ENCODE data around the gene UVSSA.

UVSSA gene

GRCh38 chr4:1377606-1378261 lies 30.7 kb downstream of the UVSSA start:
- no peak for TF ChIP-seq CTCF (IDR thresholded peaks at IDR 0.05; ENCODE audit: low read depth, low read length, missing control alignments)
- no peak overlapping the region for H3K4me3 ChIP-seq (ENCODE audit: low read depth, low read length)
- no peak for DNase-seq (ENCODE audit: low read depth)

DNA sequence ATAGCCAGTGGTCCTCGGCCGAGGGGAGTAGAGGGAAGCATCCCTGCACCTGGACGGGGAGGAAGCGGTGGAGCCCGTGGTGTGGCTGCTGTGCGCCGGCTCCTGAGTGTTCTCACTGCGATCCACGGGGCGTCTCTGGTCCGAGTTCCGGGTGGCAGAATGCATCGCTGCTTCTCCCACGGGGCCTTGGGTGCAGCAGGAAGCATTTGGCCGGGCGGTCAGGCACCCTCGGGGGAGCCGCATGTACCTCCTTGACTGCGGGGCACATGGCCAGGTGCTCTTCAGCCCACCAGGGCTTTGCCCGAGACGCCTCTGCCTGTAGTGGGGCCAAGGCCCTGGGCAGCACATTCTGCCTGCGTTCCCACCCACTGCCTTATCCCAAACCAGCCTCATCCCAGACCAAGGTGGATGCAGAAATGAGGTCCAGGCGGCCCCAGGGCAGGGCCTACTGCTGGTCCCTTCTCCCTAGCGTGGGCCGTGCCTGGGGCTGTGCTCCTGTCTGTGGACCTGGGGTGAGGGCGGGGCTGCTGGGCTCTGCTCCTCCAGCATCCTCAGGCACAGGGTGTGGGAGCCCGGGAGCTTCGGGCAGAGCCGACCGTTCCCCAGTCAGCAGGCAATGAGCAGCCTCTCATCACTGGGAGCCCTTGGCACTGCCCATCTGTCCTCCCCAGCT lies 31.7 kb downstream of the UVSSA start:
- TF ChIP-seq CTCF (IDR thresholded peaks at IDR 0.05; ENCODE audit: low read depth, low read length, missing control alignments), result no peak
- H3K4me3 ChIP-seq (ENCODE audit: low read depth, low read length), result no peak overlapping the region
- DNase-seq (ENCODE audit: low read depth), result no peak

DNA sequence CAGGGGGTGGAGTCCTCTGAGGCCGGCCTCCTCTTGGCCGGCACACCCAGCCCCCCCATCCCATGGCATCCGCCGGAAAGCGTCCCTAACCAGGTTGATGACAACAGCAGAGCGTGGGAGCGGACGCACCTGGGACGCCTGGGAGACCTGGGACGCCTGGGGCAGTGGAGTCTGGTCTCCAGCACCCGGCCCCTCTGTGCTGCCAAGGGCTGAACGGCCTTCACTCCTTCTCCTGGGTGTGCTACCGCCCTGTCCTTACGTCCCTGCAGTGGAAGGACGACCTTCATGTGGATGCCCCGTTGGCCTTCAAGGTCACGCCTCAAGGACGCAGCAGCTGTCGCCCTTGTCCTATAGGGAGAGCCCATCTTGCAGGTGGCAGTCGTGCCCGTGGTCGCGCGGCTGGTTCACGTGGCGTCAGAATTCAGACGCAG lies 32.4 kb downstream of the UVSSA start:
- no peak for DNase-seq (ENCODE audit: low read depth)
- TF ChIP-seq CTCF (IDR thresholded peaks at IDR 0.05; ENCODE audit: low read depth, low read length, missing control alignments), result no peak
- H3K4me3 ChIP-seq (ENCODE audit: low read depth, low read length), result no peak overlapping the region

GRCh38 chr4:1379801-1380331 lies 32.9 kb downstream of the UVSSA start:
- TF ChIP-seq CTCF (IDR thresholded peaks at IDR 0.05; ENCODE audit: low read depth, low read length, missing control alignments), result no peak
- no peak for DNase-seq (ENCODE audit: low read depth)
- H3K4me3 ChIP-seq (ENCODE audit: low read depth, low read length), result no peak overlapping the region

DNA sequence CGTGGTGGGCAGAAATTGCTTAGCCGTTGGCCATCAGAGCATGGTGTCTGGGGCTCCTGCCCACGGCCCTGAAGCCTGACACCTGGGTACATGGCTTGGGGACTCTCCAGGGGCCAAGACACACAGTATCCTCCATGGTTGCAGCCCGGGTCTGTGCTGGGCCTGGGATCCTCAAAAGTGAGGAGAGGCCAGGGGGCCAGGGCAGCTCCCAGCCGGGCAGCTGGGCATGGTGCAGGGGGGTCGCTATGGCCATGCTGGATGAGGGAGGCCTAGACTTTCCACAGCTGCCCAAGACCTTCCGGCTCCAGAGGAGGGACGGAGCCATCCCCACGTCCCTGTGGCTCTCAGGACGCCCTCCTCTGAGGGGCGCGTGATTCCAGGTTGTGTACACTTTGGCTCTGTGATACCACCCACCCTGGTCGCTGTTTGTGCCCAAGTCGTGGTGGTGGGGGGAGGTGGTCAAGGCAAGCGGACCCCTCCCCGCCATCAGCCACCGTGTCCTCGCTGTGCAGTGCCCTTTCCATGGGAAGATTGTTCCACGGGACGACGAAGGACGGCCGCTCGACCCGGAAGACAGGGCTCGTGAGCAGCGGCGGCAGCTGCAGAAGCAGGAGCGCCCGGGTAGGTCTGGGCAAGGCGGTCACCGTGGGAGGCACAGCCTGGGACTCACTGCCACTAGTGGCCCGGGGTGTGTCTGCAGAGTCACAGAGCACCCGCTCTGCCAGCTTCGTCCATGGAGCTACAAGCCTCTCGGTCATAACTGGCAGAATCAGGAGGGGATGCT lies 33.6 kb downstream of the UVSSA start:
- DNase-seq (ENCODE audit: low read depth), result no peak
- no peak overlapping the region for H3K4me3 ChIP-seq (ENCODE audit: low read depth, low read length)
- no peak for TF ChIP-seq CTCF (IDR thresholded peaks at IDR 0.05; ENCODE audit: low read depth, low read length, missing control alignments)

DNA sequence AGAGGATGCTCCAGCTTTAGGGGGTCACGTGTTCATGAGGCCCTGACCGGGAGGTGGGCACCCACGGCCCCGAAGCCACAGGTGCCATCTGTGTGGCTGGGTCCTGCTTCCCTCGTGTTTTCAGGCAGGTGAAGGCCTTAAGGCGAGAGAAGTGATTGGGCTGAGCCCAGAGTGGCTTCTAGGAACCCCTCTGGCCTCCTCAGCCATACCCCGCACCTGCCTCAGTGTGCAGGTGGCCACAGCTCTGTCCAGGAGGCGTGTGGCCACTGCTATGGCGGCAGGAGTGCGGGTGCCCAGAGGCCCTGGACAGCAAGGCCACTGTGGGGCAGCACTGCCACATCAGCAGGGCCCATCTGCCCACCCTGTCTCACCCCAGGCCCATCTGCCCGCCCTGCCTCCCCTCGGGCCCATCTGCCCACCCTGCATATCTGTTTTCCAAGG lies 34.2 kb downstream of the UVSSA start:
- no peak overlapping the region for H3K4me3 ChIP-seq (ENCODE audit: low read depth, low read length)
- DNase-seq (ENCODE audit: low read depth), result no peak
- no peak for TF ChIP-seq CTCF (IDR thresholded peaks at IDR 0.05; ENCODE audit: low read depth, low read length, missing control alignments)
